Hepatic stellate cell (primary cell): Measurements from ENCODE around the gene C5.

Experiments used
- DNase-seq: peaks from one replicate; pipeline ENCODE4 v3.0.0; 2011; ENCODE audit warnings: low spot score

C5 gene

DNA sequence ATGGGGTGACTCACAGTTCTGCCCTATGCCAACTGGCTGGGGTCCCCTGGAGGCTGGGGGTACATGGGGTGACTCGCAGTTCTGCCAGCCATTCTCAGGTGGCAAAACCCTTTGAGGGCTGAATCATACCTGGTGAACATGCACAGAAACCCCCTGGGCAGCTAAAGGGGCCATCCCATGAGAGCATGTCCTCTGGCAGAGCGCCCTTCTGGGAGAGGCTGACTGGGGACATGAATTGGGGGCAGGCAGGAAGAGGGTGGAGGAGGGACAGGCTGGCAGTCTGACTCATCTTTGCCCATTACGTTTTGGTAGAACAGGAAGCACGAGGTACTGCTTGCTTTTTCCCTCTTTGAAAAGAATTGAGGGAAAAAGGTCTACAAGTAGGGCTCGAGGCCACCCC, 140.2 kb downstream of the C5 start:
- no peak for DNase-seq

DNA sequence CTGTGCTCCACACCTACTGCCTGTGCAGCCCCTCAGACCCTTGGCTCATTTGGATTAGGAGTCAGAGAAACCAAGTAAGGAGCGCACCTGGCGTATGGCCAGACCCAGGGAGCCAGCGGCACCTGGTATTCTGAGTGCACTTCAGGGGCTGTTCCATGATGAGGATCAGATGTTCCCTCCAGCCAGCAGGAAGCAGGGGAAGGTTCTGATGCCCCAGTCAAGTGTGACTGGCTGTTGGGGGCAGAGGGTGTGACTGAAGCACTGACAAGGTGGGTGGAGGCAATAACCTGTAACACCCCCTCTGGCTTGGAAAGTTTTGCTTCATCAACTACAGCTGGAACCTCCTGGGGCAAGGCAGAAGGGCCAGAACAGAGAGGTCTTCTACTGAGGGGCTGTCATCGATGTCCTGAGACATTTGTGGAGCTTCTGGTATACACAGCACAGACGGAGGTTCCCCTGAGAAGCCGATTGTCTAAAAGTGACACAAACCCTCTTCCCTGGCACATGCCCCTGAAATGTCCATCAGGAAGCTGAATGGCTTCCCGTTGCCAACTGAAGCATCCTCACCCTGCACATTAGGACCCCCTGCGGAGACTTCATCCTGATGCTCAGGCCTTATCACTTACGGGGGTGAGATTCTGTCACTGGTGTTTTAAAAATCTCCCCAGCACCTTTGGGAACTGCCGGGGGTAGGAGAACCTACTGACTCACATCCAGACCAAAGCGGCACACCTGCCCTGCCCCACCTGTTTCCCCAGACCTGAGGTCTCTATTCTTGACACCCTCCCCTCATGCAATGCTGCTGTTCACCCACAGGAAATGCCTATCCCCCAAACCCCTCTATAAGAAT, 144.5 kb downstream of the C5 start:
- no peak for DNase-seq

- no peak for DNase-seq
Measured at GRCh38 chr9:120904978-120905301, 145.1 kb downstream of the C5 start.

DNA sequence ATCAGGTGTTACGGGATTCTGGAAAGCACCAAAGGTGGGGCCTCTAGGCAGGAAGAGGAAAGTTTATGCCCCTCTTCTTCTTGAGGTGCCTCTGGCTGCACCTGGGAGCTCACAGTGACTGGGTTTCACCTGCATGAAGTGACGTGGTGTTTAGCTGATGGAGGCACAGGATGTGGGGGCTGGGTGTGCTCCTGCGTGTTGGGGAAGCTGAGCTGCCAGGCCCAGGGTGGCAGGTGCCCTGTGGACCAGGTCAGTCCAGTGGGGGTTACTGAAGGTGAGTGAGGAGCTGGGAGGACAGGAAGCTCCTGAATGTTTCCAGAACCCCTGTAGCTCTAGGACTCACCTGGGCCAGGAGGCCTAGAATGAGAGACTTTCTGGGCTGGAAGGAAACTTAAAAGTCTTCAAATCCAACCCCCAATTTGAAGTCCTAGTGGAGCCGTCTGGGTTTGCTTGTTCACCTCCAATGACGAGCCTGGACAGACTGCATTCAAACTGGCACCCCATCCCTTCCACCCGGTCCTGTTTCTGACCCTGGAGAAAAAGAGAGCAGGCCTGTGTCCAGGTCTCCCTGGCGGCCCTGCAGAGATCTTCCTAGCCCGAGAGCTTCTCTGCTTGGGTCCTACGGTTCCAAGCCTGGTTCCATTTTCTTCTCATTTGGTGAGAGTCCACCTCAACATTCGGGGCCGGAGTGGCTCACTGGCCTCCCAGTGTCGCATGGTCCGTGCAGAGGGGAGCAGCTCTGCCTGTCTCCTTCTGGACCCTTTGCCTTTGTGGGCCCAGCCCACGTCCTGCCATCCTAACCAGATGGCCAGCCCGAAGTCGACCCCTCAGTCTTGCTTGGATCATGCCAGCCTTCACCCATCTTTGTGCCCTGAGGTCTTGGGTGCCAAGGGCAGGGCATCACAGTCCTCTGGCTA, 145.8 kb downstream of the C5 start:
- DNase-seq, result no peak

DNA sequence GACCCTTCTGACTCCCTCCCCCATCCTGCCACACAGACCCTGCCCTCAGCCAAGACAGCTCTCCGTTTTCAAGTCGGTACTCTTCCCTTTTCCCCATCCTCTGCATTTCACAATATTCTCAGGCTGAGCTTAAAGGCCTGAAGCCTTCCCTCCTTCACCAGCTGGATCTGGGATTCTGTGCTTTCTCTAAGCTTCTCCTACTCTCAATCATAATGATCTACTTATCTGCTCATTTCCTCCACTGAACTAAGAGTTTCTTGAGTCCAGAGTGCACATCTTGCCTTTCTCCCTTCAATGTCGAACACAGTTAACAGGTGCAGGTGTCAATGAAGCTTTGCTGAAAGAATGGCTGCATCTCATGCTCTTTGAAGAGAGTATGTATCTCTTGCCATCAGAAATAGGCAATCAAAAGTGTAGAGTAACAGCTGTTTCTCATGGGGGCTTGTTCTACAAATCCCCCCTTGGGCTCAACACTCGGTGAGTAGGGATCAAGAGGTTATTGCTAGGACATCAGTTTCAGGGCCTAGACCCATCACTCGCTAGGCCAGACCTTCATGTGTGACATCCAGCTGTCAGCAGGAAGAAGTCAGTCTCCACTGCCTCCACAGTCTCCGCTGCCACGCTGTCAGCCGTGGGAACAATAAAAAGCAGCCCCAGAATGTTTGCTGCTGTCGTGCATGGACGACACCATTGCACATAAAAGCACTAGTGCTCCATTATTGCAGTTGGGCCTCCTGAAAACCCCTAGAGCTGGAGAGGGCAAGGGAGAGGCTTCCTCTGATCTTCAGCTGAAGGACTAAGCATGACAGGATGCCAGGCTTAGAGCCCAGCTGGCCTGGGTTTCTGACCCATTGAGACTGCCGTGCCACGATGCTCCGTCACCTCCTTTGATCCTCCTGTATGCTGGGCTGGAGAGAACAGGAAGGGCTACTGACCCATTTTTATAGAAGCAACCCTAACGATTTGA, 147.2 kb downstream of the C5 start:
- no peak for DNase-seq
